Type B pancreatic cell (in vitro differentiated cells): ENCODE measurements around the gene PPAN. TPM values are rescaled to one million over a fixed set of nuclear protein-coding genes. Genes with fewer than 3 reads are reported as not detected.

ENCODE experiments used
- DNase-seq: peaks from one replicate; pipeline ENCODE4 v3.0.0; 2021; ENCODE audit warnings: mixed read lengths; ENCODE audit not compliant: unreplicated experiment; ENCODE audit errors: extremely low spot score
- H3K27ac Mint-ChIP-seq: 2 replicates; pipeline ENCODE4 v1.8.0; 2021; ENCODE audit warnings: mild to moderate bottlenecking, mixed read lengths
- H3K27me3 Mint-ChIP-seq: 2 replicates; pipeline ENCODE4 v1.8.0; 2021; ENCODE audit warnings: mixed read lengths
- H3K36me3 Mint-ChIP-seq: 2 replicates; pipeline ENCODE4 v1.8.0; 2021; ENCODE audit warnings: mixed read lengths
- H3K4me1 Mint-ChIP-seq: one replicate; pipeline ENCODE4 v1.8.0; 2021; ENCODE audit warnings: mixed read lengths; ENCODE audit not compliant: unreplicated experiment
- H3K4me3 Mint-ChIP-seq: 2 replicates; pipeline ENCODE4 v1.8.0; 2021; ENCODE audit warnings: mild to moderate bottlenecking, mixed read lengths
- H3K9me3 Mint-ChIP-seq: 2 replicates; pipeline ENCODE4 v1.8.0; 2021; ENCODE audit warnings: mixed read lengths
- CTCF ChIP-seq: fragments of 200-600 bp; sonication (generic); conservative IDR thresholded peaks from 2 replicates; pipeline ENCODE4 v1.5.0; 2021; ENCODE audit warnings: antibody characterized with exemption, mild to moderate bottlenecking
- total RNA-seq: library from RNA; stranded (reverse); gene quantifications from 2 replicates; pipeline ENCODE4 v1.2.1, GENCODE V29; 2021; ENCODE audit warnings: low replicate concordance

The PPAN gene
- total RNA-seq, 1 donor from 2014 or later, result 62.4 TPM

- Mint-ChIP-seq H3K27me3 (no peaks in the 10 kb centered on the region), H3K27ac (no peak overlapping the region), H3K36me3 (no peaks in the 10 kb centered on the region), H3K4me1 (peaks cover 12% of the 10 kb centered on the region), H3K4me3 (no peak overlapping the region), H3K9me3 (no peaks in the 10 kb centered on the region)
- TF ChIP-seq CTCF, result no peak
- DNase-seq, result no peak
Observed at GRCh38 chr19:10110076-10110971, 4.2 kb downstream of the PPAN start.

GRCh38 chr19:10110972-10111317 is 4.8 kb downstream of the PPAN start:
- Mint-ChIP-seq H3K4me3 (no peak overlapping the region), H3K36me3 (no peaks in the 10 kb centered on the region), H3K4me1 (peaks cover 12% of the 10 kb centered on the region), H3K9me3 (no peaks in the 10 kb centered on the region), H3K27me3 (no peaks in the 10 kb centered on the region), H3K27ac (no peak overlapping the region)
- no peak for DNase-seq
- TF ChIP-seq CTCF, result no peak

- Mint-ChIP-seq H3K4me1 (peaks cover 12% of the 10 kb centered on the region), H3K4me3 (no peak within 1 kb of the TSS), H3K9me3 (no peaks in the 10 kb centered on the region), H3K27me3 (no peaks in the 10 kb centered on the region), H3K36me3 (no peaks in the 10 kb centered on the region), H3K27ac (peak within 1 kb of the TSS; percentile 36)
- no peak for TF ChIP-seq CTCF
- no peak for DNase-seq
Observed at GRCh38 chr19:10111405-10111811, 5.2 kb downstream of the PPAN start, which contains the start of gene P2RY11. P2RY11 (plus strand) TSS chr19:10111693; CDS start chr19:10111722, 29 bp downstream.

- DNase-seq, result no peak
- Mint-ChIP-seq H3K4me3 (no peak overlapping the region), H3K27ac (peak overlapping the region; percentile 36)
Observed at GRCh38 chr19:10112037-10112761, 6.0 kb downstream of the PPAN start.

More at GRCh38 chr19:10112037-10112761, 6.0 kb downstream of the PPAN start:
- no peaks in the 10 kb centered on the region for H3K27me3 Mint-ChIP-seq
- no peaks in the 10 kb centered on the region for H3K36me3 Mint-ChIP-seq
- peaks cover 7% of the 10 kb centered on the region for H3K4me1 Mint-ChIP-seq
- no peaks in the 10 kb centered on the region for H3K9me3 Mint-ChIP-seq
- TF ChIP-seq CTCF, result no peak
